ENCODE measurements around the gene HEG1.

- TF ChIP-seq POLR2A (IDR thresholded peaks at IDR 0.05), result no peak
- TF ChIP-seq CTCF (IDR thresholded peaks at IDR 0.05), result no peak
Measured at GRCh38 chr3:124918524-124918923, 137.3 kb downstream of the HEG1 start.

Measured in Peyer's patch (tissue), 4 donors.